GM18907 (cell line): ENCODE results near the gene MINDY2.
"Not testable (repeated sequence)": the region's sequence is repeated elsewhere in the genome, so short reads cannot be mapped to it uniquely, and the experiment has no call there.

Experiments
- ATAC-seq: cut with Tn5 transposase; IDR thresholded peaks from one replicate; pipeline ENCODE4 v1.9.1; 2021; ENCODE audit warnings: mild to moderate bottlenecking, moderate library complexity; ENCODE audit not compliant: unreplicated experiment

MINDY2 gene

GRCh38 chr15:58797505-58797904, 26.4 kb downstream of the MINDY2 start:
- ATAC-seq = no peak

GRCh38 chr15:58805095-58805494, 34.0 kb downstream of the MINDY2 start:
- no peak for ATAC-seq

DNA sequence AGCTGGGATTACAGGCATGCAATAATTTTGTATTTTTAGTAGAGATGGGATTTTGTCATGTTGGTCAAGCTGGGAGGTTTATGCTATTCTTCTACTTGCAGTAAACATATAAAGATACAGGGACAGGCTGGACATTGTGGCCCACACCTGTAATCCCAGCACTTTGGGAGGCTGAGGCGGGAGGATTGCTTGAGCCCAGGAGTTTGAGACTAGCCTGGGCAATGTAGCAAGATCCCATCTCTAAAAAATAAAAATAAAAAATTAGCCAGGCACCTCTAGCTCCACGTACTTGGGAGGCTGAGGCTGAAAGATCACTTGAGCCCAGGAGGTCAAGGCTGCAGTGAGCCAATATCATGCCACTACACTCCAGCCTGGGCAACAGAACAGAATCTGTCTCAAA, 52.2 kb downstream of the MINDY2 start:
- not testable (repeated sequence) for ATAC-seq

DNA sequence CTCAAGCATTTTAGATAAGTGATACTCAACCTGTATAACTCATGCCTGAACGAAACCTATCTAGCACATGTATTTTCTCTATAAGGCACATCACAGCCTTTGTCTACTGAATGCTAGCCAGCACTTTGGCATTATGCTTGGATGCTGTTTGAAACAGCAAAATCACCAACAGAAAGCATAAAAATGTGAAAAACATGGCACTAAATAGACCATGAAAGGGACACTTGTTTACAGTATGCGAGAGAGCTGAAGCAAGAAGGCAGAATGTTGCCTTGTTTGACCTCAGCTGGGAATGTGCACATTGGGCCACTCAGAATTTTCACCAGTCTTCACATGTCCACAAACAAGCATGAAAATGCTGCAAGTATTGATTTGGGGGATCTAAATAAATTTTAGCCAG, 59.5 kb downstream of the MINDY2 start:
- ATAC-seq = no peak

GRCh38 chr15:58833681-58834426, 62.8 kb downstream of the MINDY2 start:
- not testable (repeated sequence) for ATAC-seq

DNA sequence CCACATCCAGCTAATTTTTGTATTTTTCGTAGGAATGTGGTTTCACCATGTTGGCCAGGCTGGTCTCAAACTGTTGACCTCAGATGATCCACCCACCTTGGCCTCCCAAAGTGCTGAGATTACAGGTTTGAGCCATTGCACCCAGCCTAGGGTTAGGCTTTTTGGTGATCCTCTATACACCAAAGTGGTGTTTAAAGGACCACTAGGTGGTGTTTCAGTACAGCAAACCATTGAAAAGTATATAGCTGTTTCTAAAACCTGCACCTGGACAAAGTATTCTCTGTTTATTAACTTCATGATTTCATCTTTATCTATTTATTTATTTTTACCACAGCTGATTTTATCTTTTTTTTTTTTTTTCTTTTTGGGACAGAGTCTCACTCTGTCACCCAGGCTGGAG, 68.4 kb downstream of the MINDY2 start:
- ATAC-seq = no peak

- no peak for ATAC-seq
These were observed 68.9 kb downstream of the MINDY2 start for GRCh38 chr15:58840048-58840447.

DNA sequence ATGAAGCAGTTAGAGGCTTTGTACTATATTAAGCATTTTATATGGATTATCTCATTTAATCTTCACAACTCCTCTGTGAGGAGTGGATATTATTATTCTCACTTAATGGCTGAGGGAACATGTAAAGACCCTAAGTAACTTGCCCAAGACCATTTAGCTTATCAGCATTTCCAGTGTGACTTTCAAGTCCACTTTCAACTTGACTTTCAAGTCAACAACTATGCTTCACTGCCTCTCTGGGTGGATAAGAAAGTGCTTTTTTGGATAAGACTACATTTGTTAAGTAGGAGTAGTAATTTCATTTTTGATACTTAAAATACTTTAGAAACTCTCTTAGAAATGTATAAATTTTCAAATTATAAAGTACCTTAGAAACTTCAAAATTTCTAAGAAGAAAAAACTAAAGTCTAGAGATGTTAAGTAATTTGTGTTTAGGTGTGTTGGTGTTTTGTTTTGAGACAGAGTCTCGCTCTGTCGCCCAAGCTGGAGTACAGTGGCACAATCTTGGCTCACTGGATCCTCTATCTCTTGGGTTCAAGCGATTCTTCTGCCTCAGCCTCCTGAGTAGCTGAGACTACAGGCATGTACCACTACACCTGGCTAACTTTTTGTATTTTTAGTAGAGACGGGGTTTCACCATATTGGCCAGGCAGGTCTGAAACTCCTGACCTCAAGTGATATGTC, 71.8 kb downstream of the MINDY2 start:
- ATAC-seq = no peak

DNA sequence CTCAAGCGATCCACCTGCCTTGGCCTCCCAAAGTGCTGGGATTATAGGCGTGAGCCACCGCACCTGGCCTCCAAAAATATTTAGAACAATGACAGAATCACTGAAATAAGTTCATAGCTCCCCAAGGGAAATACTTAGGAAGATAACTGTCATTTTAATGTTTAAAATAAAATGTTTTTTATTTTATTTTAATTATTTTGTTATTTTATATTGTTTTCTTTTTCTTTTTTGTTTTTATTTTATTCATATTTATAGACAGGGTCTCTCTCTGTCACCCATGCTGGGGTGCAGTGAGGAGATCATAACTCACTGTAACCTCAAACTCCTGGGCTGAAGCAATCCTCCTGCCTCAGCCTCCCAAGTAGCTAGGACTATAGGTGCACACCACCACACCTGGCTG, 80.1 kb downstream of the MINDY2 start:
- not testable (repeated sequence) for ATAC-seq

- no peak for ATAC-seq
These were observed 81.2 kb downstream of the MINDY2 start for GRCh38 chr15:58852347-58852746.

- ATAC-seq = no peak
These were observed 83.5 kb downstream of the MINDY2 start for GRCh38 chr15:58854593-58854992.

DNA sequence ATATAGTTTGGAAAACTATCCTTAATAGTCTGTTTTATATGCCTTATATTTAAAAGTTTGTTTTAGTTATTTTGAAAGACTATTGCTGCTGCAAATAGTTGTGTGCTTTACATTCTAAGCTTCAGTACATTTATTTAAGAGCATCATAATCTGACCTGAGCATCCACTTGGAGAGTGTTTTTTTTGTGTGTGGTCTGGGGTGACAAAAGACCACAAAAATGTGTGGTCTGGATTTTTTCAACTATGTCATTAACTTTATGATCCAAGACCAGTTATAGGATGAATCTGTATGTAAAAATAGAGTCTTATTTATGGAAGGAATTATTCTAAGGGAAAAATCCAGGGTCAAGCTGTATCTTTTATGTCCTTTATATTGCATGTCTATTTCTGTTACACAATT, 85.0 kb downstream of the MINDY2 start:
- no peak for ATAC-seq

GRCh38 chr15:58856621-58857020, 85.5 kb downstream of the MINDY2 start:
- ATAC-seq = not testable (repeated sequence)

DNA sequence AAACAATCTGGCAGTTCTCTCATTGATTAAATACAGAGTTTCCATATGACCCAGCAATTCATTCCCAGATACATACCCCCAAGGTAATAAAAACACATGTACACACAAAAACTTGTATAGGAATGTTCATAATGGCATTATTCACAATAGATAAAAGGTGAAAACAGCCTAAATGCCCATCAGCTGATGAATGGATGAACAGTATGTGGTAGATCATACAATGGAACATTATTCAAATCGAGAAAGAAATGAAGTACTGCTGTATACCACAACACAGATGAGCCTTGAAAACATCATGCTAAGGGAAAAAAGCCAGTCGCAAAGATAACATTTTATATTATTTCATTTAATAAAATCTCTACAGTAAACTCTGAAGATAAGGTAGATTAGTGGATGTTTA, 91.2 kb downstream of the MINDY2 start:
- no peak for ATAC-seq

DNA sequence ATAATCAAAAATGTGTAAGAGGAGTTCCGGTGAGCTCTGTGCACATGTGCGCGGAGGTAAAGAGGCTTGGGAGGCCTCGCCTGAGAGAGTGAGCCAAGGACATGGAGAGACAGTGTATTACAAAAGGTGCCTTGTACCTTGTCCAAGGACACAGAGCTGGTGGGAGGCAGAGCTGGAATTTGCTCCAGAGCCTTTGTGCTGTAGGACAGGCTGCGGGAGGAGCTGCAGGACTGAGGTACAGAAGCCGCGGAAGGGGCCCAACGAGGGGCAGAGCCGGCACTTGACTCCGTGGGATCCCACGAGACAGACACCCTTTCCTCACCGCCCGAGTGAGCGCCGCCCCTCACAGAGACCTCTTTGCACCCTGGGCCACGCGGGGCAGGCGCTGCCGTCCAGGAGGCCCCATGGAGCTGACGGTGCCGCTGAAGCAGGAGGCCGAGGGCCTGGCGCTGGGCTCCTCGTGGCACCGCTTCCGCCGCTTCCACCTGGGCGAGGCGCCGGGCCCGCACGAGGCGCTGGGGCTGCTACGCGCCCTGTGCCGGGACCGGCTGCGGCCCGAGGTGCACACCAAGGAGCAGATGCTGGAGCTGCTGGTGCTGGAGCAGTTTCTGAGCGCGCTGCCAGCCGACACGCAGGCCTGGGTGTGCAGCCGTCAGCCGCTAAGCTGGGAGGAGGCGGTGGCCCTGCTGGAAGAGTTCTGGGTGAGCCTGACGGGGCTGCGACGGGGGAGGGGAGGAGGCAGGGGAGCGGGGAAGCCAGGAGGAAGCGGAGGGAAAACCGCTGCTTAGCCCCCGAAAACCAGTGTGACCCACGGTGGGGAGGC, 93.7 kb downstream of the MINDY2 start:
- no peak for ATAC-seq

DNA sequence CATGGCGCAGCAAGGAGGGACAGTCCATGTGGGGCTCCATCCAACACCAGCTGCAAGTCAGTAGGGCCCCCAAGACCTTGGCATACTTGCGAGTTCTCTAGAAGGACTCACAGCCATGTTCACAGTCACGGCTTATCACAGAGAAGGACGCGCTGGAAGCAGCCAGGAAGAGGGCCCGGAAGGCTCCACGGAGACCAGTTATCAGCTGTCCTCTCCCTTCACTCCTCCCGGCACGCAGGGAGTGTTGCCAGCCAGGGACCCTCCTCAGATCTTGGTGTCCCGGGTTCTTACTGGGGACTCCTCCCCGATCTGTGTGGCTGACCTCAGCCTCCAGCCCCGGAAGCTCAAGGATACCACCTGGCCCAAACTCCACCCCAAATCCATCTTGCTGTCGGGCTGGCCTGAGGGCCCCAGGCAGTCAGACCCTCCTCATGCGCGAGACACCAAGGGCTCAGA, 94.4 kb downstream of the MINDY2 start:
- no peak for ATAC-seq

DNA sequence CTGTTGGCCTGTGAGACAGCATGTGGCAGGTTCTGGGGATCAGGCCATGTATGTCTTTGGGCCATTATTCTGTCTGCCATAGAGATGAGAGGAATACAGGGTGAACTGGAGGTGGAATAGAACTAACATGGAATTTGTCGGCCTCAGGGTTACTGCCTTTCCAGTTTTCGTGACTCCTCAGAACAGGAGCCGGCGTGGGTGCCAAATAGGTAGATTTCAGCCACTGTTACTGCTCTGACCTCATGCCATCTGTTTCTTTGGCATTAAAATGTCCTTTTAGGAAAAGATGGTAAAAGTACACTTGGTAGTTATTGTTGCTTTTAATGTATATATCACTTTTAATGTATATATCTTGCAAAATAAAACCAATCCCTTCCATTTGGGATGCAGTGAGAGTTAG, 96.8 kb downstream of the MINDY2 start:
- no peak for ATAC-seq

DNA sequence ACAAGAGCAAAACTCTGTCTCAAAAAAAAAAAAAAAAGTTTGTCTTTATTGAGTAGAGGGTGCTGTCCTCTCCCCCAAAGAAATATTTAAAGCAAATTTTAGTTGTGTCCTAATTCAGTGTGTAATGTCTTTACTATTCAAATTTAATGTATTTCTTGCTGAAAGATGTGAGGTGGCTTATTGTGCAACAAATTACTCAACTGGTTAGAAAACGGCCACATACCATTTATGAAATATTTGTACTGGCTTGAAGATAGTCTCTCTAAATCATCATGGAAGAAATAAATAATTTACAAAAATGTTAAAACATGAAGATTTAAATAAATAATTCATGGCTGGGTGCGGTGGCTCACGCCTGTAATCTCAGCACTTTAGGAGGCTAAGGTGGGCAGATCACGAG, 99.3 kb downstream of the MINDY2 start:
- no peak for ATAC-seq

DNA sequence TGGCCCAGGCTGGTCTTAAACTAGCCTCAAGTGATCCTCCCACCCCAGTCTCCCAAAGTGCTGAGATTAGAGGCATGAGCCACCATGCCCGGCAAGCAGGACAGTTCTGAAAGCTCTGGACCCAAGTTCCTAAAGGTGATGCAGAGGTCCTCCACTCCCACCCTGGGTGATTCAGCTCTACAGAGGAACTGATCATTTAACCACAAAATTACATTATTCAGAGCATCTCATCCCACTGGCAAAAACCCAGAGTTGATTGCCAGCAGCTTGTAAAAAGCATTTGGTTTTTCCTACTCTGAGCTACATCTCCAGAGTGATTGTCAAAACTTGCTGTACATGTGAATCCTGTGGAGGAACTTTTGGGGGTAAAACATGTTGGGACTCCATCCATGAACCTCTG, 102.2 kb downstream of the MINDY2 start:
- ATAC-seq = no peak

- ATAC-seq = no peak
These were observed 104.2 kb downstream of the MINDY2 start for GRCh38 chr15:58875343-58875742.

DNA sequence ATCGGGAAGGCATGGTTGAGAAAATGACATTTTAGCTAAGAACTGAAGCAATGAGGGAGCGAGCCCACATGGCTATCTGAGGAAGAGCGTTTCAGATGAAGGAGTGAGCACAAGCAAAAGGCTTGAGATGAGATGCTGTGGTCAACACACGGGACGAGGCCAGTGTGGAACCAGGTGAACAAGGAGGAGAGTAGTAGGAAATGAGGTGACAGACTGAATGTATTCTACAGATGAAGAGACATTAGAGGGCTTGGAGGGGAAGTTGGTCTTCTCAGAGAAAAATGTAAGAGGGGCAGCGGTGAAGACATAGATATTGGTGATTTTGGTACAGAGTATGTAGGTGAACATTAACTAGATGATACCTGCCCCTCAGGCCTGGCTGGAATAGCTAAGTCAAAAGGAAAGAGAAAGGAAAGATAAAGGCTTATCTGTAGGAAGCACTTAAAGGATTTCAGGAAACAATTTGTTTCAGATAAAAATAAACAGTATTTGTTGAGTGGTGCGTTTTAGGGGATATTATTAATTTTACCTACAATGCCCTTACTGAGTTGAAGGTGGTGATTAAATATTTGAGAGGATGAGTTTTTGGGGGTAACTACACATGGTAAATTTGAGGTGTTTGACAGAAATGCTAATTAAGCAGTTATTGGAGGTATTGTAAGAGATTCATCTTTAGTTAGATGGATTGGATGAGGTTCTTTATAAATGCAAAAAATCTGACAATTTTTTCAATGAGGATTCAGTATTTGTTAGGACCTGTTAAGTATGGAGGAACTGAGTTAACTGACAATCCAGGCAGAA, 105.4 kb downstream of the MINDY2 start:
- ATAC-seq = no peak
